GM12891 (cell line): Measurements from ENCODE around the gene MGST3.
"Not testable (repeated sequence)": the region's sequence is repeated elsewhere in the genome, so short reads cannot be mapped to it uniquely, and the experiment has no call there.

Source experiments
- DNase-seq: peaks from one replicate; pipeline ENCODE4 v3.0.0; 2011; ENCODE audit warnings: low spot score; ENCODE audit not compliant: insufficient read length
- FAIRE-seq: peaks from 2 replicates; lab custom pipeline; 2011; peaks lifted over from hg19 to GRCh38; lab: Jason Lieb, UNC
- PAX5 ChIP-seq: IDR thresholded peaks from 2 replicates; pipeline ENCODE4 v1.6.1; 2011; ENCODE audit warnings: low read length, moderate library complexity, mild to moderate bottlenecking; ENCODE audit not compliant: insufficient read depth, severe bottlenecking
- POLR2A ChIP-seq: IDR thresholded peaks from 2 replicates; pipeline ENCODE4 v1.6.1; 2011; ENCODE audit warnings: low read depth, low read length, control low read depth
- POLR2AphosphoS5 ChIP-seq: IDR thresholded peaks from 2 replicates; pipeline ENCODE4 v1.6.1; 2011; ENCODE audit warnings: low read depth, low read length, control low read depth
- POU2F2 ChIP-seq: IDR thresholded peaks from 2 replicates; pipeline ENCODE4 v1.6.1; 2011; ENCODE audit warnings: low read depth, mild to moderate bottlenecking, control low read depth, low read length, moderate library complexity
- SPI1 ChIP-seq: IDR thresholded peaks from 2 replicates; pipeline ENCODE4 v1.6.1; 2011; ENCODE audit warnings: low read depth, low read length, control low read depth
- TAF1 ChIP-seq: IDR thresholded peaks from 2 replicates; pipeline ENCODE4 v1.6.1; 2011; ENCODE audit warnings: low read depth, low read length, control low read depth

The MGST3 gene

GRCh38 chr1:165603810-165604209, 27.2 kb upstream of the MGST3 start:
- FAIRE-seq (no peak), DNase-seq (no peak)
- no peak for TF ChIP-seq POU2F2
- no peak for TF ChIP-seq SPI1
- TF ChIP-seq PAX5, result no peak
- TF ChIP-seq POLR2A, result no peak
- TF ChIP-seq POLR2AphosphoS5, result no peak
- TF ChIP-seq TAF1, result no peak

DNA sequence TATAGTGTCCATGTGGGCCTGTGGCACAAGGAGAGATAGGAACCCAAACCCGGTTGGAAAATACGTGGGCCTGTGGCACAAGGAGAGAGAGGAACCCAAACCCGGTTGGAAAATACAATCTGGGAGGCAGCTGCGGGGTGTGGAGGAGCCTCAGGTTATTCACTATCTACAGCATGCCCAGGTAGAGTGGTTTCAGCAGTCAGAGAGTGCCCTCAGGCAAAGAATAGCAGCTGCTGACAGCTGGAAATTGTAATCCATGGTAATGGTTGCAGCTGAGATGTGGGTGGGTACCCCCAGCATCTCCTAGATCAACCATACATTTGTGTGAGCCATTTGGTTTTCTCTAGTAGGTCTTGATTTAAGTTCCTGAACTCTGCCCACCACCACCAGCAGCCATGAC, 25.8 kb upstream of the MGST3 start:
- TF ChIP-seq POLR2AphosphoS5 (no peak), PAX5 (no peak), SPI1 (no peak), POLR2A (no peak), POU2F2 (no peak), TAF1 (no peak)
- DNase-seq, result no peak
- FAIRE-seq, result no peak

DNA sequence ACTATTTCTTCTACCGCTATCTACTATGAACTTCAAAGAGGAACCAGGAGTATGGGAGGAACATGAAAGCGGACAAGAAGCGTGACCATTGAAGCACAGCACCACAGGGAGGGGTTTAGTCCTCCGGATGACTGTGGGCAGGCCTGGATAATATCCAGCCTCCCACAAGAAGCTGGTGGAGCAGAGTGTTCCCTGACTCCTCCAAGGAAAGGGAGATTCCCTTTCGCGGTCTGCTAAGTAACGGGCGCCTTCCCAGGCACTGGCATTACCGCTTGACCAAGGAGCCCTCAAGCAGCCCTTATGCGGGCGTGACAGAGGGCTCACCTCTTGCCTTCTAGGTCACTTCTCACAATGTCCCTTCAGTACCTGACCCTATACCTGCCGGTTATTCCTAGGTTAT, 24.4 kb upstream of the MGST3 start:
- FAIRE-seq, DNase-seq: not testable (repeated sequence)

DNA sequence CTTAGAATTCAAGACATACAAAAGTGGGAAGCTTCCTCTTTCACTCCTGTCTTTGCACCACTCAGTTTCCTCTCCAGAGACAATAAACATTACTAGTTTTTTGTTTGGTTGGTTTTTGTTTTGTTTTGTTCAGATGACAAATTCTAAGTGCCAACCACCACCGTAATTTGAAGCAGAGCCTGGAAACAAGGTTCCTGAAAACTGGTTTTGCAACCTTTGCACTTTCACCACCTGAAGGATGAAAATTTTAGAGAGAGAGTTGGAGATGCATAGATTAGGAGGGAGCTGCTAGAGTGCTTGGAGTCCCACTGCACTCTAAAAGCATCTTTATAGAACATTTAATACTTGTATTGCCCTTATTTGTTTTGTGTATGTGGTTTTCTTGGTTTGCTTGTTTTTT, 20.2 kb upstream of the MGST3 start:
- DNase-seq (no peak), FAIRE-seq (no peak)
- no peak for TF ChIP-seq POLR2A
- TF ChIP-seq SPI1, result no peak
- TF ChIP-seq PAX5, result no peak
- no peak for TF ChIP-seq TAF1
- TF ChIP-seq POLR2AphosphoS5, result no peak
- no peak for TF ChIP-seq POU2F2

GRCh38 chr1:165612062-165612461, 19.0 kb upstream of the MGST3 start:
- no peak for FAIRE-seq
- no peak for DNase-seq
- TF ChIP-seq PAX5 (no peak), POLR2AphosphoS5 (no peak), TAF1 (no peak), POLR2A (no peak), POU2F2 (no peak), SPI1 (no peak)

DNA sequence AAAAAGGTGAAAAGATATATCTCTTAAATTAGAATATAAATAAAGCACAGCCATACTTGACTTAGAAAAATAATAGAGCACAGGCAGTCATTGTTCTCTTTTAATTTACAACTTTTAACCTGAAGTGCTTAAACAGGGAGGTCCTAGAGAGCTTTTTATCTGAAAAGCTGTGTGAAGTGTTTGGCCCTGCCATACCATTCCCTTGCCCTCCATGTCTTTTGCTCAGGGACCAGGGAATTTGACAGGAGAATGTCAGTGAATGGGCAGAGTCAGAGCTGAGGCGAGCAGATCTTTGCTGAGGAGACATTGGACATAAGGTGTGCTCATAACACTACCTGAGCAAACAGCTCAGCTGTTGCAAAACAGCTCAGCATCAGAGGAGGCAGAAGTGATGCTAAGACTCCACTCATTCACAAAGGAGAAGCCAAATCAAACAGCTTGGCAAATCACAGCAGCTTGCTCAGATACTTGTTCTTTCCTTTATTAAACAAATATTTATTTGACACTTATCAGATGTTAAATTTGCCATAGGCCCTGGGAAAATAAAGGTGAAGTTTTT, 14.9 kb upstream of the MGST3 start:
- no peak for DNase-seq
- no peak for FAIRE-seq
- TF ChIP-seq PAX5 (no peak), POLR2AphosphoS5 (no peak), POLR2A (no peak), POU2F2 (no peak), TAF1 (no peak), SPI1 (no peak)

DNA sequence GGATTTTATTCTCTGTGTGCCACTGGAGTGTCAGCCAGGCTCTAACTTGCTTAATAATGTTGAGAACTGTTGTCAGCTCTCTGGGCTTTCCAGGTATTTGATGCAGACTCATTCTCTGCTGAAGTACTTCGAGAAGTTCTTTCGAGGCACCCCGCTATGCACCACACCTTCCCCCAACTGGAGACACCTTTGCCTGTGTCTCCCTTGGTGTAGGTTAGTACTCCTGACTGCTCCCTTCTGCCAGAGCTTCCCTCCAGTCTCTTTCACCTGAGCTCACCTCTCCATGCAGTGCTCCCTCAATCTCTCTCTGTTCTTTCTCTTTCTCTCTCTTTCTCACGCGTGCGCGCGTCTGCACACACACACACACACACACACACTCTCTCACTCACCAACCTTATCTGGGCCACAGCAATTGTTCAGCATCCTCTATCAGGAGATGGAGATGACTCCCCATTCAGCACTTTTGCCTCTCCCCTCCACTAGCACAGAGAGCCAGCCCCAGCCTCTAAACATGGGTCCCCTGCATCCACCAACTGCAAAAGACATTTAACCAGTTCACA, 14.0 kb upstream of the MGST3 start:
- FAIRE-seq (no peak), DNase-seq (no peak)
- TF ChIP-seq TAF1 (no peak), SPI1 (no peak), POU2F2 (no peak), POLR2A (no peak), PAX5 (no peak), POLR2AphosphoS5 (no peak)

GRCh38 chr1:165619647-165620151, 11.3 kb upstream of the MGST3 start:
- TF ChIP-seq POU2F2, result no peak
- TF ChIP-seq POLR2A, result no peak
- no peak for DNase-seq
- FAIRE-seq, result no peak

DNA sequence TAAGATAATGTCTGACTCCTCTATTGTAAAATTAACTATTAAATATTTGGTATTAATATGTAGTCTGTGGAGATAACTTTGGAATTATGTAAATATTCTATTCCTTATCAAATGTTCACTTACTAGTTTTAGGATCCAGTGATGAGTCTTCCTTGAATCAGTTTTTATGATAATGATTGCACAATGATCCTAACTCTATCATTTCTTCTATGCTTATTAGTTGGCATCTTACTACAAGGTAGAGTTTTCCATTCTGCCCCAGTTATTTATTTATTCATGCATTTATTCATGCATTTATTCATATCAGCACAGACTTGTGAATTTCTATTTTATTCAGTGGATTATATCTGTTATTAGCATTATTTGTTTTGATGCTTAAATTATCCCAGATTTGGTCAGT, 7.4 kb upstream of the MGST3 start:
- FAIRE-seq, result no peak
- no peak for TF ChIP-seq POU2F2
- TF ChIP-seq POLR2A, result no peak
- TF ChIP-seq PAX5, result no peak
- no peak for TF ChIP-seq SPI1
- TF ChIP-seq TAF1, result no peak
- no peak for TF ChIP-seq POLR2AphosphoS5
- DNase-seq, result no peak

DNA sequence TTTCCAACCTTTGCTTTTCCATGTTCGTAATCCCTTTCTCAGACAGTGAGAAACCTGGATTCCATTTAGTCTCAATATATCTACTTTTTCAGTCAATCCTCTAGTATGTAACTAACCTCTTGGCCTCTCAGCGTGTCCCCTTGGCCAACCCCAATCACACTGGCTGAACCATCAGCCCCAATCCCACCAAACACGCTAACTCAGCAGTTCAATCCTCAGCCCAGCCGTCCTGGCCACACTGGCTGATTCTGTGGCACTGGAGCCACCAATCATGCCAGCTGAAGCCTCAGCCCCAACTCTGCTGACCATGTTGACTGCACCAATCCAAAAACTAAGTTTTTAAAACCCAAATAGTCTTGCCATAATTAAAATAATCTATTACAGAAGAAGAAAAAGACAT, 6.6 kb upstream of the MGST3 start:
- no peak for FAIRE-seq
- DNase-seq, result no peak
- TF ChIP-seq POLR2A (no peak), PAX5 (no peak), POLR2AphosphoS5 (no peak), TAF1 (no peak), POU2F2 (no peak), SPI1 (no peak)
